GM12891 (cell line): ENCODE data around the gene KIR2DL1.
"Not testable (repeated sequence)": the region's sequence is repeated elsewhere in the genome, so short reads cannot be mapped to it uniquely, and the experiment has no call there.

ENCODE experiments used
- DNase-seq: peaks from one replicate; pipeline ENCODE4 v3.0.0; 2011; ENCODE audit warnings: low spot score; ENCODE audit not compliant: insufficient read length
- FAIRE-seq: peaks from 2 replicates; lab custom pipeline; 2011; peaks lifted over from hg19 to GRCh38; lab: Jason Lieb, UNC
- PAX5 ChIP-seq: IDR thresholded peaks from 2 replicates; pipeline ENCODE4 v1.6.1; 2011; ENCODE audit warnings: low read length, moderate library complexity, mild to moderate bottlenecking; ENCODE audit not compliant: insufficient read depth, severe bottlenecking
- POLR2A ChIP-seq: IDR thresholded peaks from 2 replicates; pipeline ENCODE4 v1.6.1; 2011; ENCODE audit warnings: low read depth, low read length, control low read depth
- POLR2AphosphoS5 ChIP-seq: IDR thresholded peaks from 2 replicates; pipeline ENCODE4 v1.6.1; 2011; ENCODE audit warnings: low read depth, low read length, control low read depth
- POU2F2 ChIP-seq: IDR thresholded peaks from 2 replicates; pipeline ENCODE4 v1.6.1; 2011; ENCODE audit warnings: low read depth, mild to moderate bottlenecking, control low read depth, low read length, moderate library complexity
- SPI1 ChIP-seq: IDR thresholded peaks from 2 replicates; pipeline ENCODE4 v1.6.1; 2011; ENCODE audit warnings: low read depth, low read length, control low read depth
- TAF1 ChIP-seq: IDR thresholded peaks from 2 replicates; pipeline ENCODE4 v1.6.1; 2011; ENCODE audit warnings: low read depth, low read length, control low read depth

Gene KIR2DL1

DNA sequence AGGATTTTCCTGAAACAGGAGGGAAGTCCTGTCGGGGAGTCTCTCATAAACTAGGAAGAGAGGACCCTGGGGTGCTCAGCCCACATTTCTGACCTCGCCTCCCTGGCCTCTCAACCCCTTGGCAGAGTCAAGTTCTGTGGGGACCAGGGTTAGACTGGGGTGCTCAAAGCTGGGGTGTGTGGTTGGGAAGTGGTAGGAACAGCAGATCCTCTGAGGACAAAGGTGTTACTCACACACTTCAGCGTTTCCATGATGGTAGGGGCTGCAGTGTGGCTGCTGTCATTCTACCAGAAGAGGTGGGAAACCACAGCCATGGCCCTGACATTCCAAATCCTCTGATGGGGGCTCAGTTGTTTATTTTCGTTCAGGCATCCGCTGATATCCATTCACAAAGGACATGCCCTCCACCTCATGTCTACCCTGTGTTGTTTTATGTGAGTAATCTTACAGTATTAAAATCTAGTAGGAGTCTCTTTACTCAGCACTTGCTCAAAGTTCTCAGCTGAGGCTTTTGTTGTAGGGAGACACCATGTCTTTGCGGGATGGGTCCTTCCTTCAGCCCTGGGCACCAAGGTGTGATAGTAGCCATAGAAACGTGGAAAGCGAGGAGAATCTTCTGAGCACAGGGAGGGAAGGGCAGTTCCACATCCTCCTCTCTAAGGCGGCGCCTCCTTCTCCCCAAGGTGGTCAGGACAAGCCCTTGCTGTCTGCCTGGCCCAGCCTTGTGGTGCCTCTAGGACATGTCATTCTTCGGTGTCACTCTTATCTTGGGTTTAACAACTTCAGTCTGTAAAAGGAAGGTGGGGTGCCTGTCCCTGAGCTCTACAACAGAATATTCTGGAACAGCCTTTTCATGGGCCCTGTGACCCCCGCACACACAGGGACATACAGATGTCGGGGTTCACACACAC is 29.8 kb upstream of the KIR2DL1 start:
- DNase-seq (no peak), FAIRE-seq (no peak)
- TF ChIP-seq POLR2AphosphoS5: no peak
- TF ChIP-seq PAX5: no peak
- TF ChIP-seq TAF1: no peak
- TF ChIP-seq SPI1: no peak
- no peak for TF ChIP-seq POLR2A
- TF ChIP-seq POU2F2: no peak

DNA sequence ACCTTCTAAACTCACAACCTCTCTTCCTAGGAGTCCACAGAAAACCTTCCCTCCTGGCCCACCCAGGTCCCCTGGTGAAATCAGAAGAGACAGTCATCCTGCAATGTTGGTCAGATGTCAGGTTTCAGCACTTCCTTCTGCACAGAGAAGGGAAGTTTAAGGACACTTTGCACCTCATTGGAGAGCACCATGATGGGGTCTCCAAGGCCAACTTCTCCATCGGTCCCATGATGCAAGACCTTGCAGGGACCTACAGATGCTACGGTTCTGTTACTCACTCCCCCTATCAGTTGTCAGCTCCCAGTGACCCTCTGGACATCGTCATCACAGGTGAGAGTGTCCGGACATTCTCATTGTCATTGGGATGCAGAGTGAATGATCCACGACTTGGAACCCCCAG is 27.6 kb upstream of the KIR2DL1 start:
- not testable (repeated sequence) for DNase-seq

DNA sequence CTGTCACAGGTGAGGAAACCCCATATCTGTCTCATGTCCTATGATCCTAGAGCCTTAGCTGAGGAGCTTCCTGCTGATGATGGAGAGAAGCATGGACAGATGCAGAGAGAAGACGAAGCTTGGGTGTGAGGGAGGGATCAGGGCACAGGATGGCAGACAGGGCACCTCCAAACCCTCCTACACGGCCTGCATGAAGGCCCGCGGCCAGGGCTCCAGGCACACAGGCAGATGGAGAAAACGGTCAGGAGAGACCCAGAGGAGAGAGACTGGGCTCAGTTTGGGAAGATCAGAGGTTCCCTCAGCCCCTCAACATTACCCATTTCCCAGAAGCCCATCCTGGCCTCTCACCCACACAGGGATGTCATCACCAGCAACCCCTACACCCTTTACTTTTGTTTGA is 25.5 kb upstream of the KIR2DL1 start:
- not testable (repeated sequence) for DNase-seq, FAIRE-seq

More for the DNA sequence above, 27.6 kb upstream of the KIR2DL1 start:
- FAIRE-seq: not testable (repeated sequence)

DNA sequence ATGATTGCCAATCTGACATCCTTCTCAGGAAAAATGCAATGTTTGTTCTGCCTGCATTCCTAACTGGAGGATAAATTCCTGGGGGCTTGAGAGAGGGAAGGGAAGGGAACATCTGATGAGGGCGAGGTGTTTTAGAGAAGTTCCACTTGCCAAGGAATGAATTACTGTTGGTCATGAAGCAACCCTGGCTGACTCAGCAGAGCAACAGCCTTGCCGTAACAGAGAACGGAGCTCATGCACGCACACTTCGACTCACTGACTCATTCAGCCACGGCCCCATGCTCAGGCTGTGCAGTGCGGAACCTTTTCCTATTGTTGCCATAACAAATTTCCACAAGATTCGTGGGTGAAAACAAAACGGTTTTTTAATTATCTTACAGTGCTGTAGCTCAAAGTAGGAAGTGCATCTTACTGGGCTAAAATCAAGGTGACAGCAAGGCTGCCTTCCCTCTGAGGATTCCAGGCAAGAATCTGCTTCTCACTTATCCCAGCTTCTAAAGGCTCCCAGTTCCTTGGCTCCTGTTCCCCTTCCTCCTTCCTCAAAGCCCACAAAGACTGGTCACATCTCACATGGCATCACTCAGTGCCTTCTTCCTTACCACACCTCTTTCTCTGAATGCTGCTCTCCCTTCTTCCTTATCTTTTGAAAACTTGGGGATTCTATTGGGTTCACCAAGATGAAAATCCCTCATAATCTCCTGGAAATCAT is 21.8 kb upstream of the KIR2DL1 start:
- not testable (repeated sequence) for FAIRE-seq, DNase-seq

DNA sequence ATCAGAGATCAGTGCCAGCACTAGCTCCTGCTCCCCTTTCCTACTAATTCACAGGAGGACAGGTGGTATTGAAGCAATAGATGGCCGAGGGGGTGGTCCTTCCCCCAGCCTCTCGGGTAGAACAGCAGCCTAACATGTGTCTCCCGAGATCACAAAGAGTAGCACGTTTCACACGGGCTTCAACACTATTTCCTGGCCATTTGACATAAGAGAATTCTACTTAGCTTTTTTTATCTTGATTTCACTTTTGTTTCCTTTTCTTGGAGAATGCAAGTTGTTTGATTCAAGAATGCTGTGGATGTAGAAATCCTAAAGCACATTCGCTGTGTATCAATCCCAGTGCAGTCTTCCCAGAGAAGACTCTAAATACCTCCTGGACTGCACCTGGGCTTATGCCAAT is 19.3 kb upstream of the KIR2DL1 start:
- not testable (repeated sequence) for FAIRE-seq, DNase-seq

DNA sequence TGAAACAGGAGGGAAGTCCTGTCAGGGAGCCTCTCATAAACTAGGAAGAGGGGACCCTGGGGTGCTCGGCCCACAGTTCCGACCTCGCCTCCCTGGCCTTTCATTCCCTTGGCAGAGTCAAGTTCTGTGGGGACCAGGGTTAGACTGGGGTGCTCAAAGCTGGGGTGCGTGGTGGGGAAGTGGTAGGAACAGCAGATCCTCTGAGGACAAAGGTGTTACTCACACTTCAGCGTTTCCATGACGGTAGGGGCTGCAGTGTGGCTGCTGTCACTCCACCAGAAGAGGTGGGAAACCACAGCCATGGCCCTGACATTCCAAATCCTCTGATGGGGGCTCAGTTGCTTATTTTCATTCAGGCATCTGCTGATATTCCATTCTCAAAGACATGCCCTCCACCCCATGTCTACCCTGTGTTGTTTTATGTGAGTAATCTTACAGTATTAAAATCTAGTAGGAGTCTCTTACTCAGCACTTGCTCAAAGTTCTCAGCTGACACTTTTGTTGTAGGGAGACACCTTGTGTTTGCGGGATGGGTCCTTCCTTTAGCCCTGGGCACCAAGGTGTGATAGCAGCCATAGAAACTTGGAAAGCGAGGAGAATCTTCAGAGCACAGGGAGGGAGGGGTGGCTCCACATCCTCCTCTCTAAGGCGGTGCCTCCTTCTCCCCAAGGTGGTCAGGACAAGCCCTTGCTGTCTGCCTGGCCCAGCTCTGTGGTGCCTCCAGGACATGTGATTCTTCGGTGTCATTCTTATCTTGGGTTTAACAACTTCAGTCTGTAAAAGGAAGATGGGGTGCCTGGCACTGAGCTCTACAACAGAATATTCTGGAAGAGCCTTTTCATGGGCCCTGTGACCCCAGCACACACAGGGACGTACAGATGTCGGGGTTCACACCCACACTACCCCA is 13.1 kb upstream of the KIR2DL1 start:
- DNase-seq, FAIRE-seq: not testable (repeated sequence)

DNA sequence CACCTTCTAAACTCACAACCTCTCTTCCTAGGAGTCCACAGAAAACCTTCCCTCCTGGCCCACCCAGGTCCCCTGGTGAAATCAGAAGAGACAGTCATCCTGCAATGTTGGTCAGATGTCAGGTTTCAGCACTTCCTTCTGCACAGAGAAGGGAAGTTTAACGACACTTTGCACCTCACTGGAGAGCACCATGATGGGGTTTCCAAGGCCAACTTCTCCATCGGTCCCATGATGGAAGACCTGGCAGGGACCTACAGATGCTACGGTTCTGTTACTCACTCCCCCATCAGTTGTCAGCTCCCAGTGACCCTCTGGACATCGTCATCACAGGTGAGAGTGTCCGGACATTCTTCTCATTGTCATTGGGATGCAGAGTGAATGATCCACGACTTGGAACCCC is 11.0 kb upstream of the KIR2DL1 start:
- FAIRE-seq, DNase-seq: not testable (repeated sequence)

DNA sequence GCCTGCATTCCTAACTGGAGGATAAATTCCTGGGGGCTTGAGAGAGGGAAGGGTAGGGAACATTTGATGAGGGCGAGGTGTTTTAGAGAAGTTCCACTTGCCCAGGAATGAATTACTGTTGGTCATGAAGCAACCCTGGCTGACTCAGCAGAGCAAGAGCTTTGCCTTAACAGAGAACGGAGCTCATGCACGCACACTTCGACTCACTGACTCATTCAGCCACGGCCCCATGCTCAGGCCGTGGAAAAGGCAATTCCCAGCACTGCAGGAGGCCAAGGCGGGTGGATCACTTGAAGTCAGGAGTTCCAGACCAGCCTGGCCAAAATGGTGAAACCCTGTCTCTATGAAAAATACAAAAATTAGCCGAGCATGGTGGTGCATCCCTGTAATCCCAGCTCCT is 5.4 kb upstream of the KIR2DL1 start:
- not testable (repeated sequence) for DNase-seq, FAIRE-seq

DNA sequence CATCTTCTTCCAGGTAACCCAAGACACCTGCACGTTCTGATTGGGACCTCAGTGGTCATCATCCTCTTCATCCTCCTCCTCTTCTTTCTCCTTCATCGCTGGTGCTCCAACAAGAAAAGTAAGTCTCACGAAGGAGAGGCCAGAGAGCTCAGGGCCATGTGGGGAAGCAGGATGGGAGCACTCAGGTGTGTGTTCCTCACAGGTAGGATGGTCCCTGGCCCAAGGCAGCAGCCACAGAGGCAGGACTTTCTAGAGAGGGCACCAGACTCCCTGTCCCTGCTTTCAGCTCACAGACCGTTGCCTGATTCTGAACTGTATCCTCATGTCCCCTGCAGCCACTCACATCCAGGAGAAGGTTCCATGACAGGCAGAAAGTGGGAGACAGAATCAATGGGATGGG is 3.1 kb upstream of the KIR2DL1 start:
- not testable (repeated sequence) for FAIRE-seq, DNase-seq

DNA sequence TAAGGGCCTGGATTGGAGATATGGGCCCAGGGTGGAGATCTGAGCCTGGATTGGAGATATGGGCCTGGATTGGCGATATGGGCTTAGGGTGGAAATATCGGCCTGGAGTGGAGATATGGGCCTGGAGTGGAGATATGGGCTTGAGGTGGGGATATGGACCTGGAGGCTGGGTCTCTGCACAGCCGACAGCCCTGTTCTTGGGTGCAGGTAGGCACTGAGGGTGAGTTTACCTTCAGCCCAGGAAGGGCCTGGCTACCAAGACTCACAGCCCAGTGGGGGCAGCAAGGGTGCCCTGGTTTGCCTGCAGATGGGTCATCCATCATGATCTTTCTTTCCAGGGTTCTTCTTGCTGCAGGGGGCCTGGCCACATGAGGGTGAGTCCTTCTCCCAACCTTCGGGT is 918 bp downstream of the KIR2DL1 start:
- not testable (repeated sequence) for FAIRE-seq, DNase-seq

DNA sequence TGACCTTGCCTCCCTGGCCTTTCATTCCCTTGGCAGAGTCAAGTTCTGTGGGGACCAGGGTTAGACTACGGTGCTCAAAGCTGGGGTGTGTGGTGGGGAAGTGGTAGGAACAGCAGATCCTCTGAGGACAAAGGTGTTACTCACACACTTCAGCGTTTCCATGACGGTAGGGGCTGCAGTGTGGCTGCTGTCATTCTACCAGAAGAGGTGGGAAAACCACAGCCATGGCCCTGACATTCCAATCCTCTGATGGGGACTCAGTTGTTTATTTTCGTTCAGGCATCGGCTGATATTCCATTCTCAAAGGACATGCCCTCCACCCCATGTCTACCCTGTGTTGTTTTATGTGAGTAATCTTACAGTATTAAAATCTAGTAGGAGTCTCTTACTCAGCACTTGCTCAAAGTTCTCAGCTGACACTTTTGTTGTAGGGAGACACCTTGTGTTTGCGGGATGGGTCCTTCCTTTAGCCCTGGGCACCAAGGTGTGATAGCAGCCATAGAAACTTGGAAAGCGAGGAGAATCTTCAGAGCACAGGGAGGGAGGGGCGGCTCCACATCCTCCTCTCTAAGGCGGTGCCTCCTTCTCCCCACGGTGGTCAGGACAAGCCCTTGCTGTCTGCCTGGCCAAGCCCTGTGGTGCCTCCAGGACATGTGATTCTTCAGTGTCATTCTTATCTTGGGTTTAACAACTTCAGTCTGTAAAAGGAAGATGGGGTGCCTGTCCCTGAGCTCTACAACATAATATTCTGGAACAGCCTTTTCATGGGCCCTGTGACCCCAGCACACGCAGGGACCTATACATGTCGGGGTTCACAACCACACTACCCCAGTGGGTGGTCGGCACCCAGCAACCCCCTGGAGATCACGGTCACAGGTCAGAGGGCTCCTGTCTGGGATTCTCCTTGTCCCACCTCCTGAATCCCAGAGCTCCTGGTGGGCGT is 1.7 kb downstream of the KIR2DL1 start:
- FAIRE-seq, DNase-seq: not testable (repeated sequence)

DNA sequence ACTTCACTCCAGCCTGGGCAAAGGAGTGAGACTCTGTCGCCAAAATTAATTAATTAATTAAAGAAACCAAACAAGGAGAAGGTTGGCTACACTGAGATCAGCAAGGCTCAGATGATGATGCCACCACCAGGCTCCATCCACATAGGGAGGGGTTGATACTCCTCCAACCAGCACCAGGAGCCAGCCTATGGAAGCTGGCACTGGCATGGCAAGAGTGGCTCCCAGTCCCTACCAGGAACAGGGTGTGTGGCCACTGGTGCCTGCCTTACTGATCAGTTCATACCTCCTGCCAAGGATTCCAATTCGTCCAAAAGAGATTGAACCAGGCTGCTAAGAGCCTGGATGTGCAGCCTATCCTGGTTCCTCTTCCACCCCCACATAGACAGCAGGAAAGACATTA is 3.1 kb downstream of the KIR2DL1 start:
- DNase-seq, FAIRE-seq: not testable (repeated sequence)

DNA sequence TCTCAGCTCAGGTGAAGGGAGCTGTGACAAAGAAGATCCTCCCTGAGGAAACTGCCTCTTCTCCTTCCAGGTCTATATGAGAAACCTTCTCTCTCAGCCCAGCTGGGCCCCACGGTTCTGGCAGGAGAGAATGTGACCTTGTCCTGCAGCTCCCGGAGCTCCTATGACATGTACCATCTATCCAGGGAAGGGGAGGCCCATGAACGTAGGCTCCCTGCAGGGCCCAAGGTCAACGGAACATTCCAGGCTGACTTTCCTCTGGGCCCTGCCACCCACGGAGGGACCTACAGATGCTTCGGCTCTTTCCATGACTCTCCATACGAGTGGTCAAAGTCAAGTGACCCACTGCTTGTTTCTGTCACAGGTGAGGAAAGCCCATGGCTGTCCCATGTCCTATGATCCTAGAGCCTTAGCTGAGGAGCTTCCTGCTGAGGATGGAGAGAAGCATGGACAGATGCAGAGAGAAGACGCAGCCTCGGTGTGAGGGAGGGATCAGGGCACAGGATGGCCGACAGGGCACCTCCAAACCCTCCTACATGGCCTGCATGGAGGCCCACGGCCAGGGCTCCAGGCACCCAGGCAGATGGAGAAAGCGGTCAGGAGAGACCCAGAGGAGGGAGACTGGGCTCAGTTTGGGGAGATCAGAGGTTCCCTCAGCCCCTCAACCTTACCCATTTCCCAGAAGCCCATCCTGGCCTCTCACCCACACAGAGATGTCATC is 5.7 kb downstream of the KIR2DL1 start:
- not testable (repeated sequence) for FAIRE-seq, DNase-seq

DNA sequence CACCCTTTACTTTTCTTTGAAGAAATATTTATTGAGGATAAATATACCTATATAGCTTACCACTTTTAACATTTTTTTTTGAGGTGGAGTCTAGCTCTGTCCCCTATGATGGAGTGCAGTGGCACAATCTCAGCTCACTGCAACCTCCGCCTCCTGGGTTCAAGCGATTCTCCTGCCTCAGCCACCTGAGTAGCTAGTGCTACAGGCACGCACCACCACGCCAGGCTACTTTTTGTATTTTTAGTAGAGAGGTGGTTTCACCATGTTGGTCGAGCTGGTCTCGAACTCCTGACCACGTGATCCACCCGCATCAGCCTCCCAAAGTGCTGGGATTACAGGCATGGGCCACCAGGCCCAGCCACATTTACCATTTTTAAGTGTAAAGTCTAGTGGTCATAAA is 6.2 kb downstream of the KIR2DL1 start:
- FAIRE-seq: not testable (repeated sequence)

DNA sequence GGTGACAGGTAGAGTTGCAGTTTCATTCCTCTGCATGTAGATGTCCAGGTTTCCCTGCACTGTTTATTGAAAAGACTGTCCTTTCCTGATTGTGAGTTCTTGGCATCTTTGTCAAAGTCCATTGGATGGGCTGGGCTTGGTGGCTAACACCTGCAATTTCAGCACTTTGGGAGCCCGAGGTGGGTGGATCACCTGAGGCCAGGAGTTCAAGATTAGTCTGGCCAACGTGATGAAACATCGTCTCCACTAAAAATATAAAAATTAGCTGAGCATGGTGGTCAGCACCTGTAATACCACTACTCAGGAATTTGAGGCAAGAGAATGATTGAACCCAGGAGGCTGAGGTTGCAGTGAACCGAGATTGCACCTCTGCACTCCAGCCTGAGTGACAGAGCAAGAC is 8.3 kb downstream of the KIR2DL1 start:
- not testable (repeated sequence) for DNase-seq, FAIRE-seq

More for the DNA sequence above, 6.2 kb downstream of the KIR2DL1 start:
- DNase-seq: not testable (repeated sequence)

DNA sequence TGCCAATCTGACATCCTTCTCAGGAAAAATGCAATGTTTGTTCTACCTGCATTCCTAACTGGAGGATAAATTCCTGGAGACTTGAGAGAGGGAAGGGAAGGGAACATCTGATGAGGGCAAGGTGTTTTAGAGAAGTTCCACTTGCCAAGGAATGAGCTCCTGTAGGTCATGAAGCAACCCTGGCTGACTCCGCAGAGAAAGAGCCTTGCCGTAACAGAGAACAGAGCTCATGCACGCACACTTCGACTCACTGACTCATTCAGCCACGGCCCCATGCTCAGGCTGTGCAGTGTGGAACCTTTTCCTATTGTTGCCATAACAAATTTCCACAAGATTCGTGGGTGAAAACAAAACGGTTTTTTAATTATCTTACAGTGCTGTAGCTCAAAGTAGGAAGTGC is 9.3 kb downstream of the KIR2DL1 start:
- FAIRE-seq, DNase-seq: not testable (repeated sequence)
